Left hindlimb (tissue), 1 donor: ENCODE data around the gene KCNMB2.
"Not testable (repeated sequence)": the region's sequence is repeated elsewhere in the genome, so short reads cannot be mapped to it uniquely, and the experiment has no call there.

ENCODE experiments used
- DNase-seq: peaks from one replicate; pipeline ENCODE4 v3.0.0-alpha.2; 2018

KCNMB2 gene

DNA sequence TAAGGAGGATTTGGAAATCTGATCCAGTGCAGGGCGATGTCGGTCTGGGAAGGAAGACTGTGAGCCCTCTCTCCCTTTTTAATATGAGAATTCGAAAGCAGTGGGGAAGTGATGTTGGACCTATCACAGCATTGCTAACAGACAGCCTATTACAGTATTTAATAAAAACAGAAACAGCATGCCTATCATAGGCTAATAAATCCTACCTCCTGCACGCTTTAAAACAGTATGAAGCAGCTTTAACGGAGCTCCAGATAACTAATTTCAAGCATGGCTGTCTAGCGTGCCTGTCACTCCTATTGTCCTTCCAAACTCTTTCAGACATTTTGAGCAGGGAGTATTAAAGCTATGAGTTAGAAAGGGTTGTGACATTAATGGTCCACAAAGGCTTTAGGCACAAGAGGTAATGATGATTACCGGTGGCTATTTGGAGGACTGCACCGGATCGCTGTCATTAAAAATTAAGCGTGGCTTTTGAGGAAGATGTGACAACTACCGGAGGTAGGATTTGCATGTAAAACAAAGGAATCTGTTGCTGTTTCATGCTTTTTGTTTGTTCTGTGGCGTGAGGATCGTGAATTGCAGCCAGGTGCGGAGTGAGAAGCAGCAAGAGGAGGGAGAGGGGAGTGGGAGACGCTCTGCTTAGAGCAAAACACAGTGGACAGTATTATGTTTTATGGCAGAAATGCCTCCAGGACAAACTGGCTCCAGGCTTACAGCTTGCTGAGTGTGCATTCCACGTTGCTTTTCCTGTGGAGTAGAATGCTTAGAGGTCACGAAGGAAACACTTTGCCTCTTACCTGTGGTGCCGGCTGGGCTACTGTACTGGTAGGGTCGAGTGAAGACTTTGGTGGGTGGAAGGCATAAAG, at the start of gene KCNMB2:
Gene KCNMB2, plus strand, starts transcription at position 226 of the 869 bp plus-strand sequence.
- peak; percentile 38 for DNase-seq

DNA sequence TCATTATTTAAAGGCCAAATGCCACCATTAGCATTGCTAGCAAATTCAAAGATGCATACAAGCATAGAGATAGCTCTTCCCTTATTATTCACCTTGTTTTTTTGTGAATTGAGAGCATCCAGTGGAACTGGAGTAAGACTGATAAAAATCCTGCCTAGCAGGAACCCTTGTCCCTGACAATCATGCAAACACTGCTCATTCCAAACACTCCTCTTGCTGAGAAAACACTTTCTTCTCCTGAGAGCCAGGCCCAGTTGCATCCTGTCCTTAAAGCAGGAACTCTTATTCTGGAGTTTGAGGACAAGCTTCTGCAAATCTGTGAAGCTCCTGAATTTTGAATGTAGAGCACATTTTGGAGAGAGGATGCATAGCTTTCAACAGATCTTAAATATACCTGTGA, 49.3 kb upstream of the KCNMB2 start:
- DNase-seq: no peak

DNA sequence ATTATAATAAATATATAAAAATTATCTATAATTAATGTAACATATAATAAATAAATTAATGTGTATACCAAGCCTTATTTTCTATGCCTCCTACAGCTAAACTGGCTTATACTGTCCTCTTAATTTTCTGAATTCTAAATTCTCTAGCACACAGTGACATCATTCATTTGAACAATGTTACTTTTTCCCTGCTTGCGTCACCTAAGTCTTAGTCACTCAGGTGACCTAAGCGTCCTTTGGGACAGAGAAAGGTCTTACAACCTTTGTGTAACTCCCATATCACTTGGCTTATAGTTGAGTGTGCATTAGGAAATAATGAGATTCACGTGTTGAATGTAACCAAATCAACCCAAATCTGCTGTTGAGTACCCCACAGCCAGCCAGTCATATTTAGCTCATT, 48.5 kb upstream of the KCNMB2 start:
- no peak for DNase-seq

DNA sequence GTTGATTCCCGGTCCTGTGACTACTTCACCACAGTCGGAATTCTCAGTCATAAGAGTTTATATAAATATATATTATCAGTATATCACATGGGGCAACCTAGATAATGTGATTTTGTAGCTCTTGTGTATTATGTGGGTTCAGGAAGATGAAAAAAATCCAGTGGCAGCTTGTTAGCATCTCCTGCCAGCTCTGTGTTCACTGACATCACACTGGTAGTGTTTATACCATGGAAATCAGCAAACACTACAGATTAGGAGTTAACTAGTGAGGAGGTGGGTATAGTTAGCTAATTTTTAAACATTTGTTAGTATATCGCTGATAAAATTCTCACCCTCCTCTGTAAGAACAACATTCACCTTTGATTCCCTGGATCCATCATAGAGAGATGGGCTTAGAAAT, 44.5 kb upstream of the KCNMB2 start:
- no peak for DNase-seq

DNA sequence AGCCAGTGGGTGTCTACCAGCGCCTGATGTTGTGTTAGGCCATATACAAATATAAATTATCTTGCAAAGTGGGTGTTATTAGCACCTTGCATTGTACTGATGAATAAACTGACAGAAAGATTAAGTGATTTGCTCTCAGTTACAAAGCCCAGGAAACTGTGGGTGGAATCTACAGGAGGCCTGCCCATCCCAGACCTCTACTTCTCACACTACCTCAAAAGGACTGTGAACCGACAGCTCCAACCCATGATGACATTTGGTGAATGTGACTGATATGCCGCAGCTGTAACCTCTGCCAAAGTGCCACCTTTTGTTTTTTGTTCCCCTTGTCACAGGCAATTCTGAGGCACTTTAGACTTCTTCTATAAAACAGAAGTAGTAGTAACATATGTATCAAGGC, 43.7 kb upstream of the KCNMB2 start:
- no peak for DNase-seq

DNA sequence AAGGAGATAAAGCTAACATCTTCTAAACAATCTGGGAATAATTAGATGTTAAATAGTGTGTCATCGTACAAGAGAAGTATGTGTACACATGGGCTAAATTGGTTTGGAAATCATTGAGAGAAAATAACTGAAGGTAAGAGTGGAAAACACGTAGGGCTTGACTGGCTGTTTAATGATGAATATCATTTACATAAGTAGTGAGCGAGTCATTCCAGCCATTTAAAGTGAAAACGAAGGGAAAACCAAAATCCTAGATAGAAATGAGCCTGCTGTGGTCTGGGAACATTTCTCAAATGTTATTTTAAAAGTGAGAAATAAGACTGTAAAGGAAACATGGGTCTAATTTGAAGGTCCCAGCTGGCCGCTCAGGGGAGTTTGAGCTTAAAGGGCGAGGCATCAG, 41.9 kb upstream of the KCNMB2 start:
- DNase-seq: no peak

DNA sequence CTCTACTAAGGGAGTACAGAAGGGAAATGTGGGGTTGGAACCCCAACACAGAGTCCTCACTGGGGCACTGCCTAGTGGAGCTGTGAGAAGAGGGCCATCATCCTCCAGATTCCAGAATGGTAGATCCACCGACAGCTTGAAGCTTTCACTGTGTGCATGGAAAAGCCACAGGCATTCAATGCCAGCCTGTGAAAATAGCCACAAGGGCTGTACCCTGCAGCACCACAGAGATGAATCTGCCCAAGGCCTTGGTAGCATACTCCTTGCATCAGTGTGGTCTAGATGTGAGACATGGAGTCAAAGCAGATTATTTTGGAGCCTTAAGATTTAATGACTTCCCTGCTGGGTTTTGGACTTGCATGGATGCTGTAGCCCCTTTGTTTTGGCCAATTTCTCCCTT, 39.3 kb upstream of the KCNMB2 start:
- no peak for DNase-seq

DNA sequence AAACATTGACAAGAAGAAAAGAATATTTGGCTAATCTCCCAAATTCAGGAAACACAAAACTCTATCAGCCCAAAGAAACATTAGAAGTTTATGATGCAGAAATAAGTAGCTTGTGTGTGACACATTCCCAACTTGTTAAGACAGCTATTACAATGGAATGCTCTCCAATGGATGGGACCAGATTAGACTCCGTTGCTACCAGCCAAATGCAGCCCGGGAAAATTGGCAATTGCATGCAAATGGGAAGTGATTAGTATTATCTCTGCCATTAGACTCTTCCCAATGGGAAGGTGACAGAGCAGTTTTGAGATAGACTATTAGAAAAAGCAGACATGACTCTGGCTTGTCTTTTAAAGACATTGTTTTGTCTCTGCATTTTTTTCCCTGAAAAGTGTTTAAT, 37.4 kb upstream of the KCNMB2 start:
- DNase-seq: no peak

DNA sequence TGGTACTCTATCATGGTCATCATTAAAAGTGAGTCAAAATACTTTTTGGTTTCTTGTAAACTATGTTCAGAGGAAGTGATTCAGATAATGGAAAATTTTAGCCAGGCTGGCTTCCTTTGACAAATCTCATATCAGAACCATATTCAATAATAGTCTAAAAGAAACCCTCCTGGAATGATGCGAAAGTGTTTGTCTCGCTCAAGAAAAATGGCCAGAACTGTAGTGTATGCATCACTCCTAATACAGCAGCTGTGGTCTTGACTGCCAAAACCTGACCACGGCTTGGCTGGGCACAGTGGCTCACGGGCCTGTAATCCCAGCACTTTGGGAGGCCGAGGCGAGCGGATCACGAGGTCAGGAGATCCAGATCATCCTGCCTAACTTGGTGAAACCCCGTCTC, 35.6 kb upstream of the KCNMB2 start:
- DNase-seq: no peak

DNA sequence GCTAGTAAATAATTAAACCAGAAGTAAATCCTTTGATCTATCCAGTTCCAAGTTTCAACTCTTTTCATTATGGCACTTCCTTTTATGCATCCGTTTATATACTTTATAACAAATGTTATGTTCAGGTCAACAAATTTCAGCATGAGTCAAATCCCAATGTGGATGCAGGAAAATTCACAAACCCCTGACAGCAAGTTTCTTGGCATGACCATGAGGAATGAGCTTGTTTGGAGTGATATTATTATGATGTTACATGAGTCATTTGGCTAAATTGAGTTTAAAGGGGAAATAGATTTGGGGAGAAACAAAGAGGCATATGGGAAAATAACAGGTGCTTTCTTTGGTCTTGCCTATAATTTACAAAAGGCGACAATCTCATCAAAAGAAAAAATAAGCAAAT, 32.1 kb upstream of the KCNMB2 start:
- no peak for DNase-seq

DNA sequence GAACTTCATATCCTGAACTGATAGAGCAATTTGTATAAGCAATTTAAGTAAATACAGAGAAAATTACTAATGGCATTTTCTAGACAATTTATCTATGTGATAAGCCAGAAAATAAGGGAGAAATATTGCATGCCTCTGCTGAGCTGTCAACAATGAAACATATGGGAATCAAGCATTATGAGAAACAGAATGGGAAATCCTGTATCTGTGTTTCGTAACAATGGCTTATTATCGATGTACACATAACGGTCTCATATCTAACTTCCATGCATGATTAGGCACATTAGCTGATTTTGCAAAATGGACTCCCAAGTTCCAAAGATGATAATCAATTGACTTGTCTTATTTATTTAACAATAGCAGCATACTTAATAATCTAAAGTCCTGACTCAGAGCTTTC, 30.4 kb upstream of the KCNMB2 start:
- no peak for DNase-seq

DNA sequence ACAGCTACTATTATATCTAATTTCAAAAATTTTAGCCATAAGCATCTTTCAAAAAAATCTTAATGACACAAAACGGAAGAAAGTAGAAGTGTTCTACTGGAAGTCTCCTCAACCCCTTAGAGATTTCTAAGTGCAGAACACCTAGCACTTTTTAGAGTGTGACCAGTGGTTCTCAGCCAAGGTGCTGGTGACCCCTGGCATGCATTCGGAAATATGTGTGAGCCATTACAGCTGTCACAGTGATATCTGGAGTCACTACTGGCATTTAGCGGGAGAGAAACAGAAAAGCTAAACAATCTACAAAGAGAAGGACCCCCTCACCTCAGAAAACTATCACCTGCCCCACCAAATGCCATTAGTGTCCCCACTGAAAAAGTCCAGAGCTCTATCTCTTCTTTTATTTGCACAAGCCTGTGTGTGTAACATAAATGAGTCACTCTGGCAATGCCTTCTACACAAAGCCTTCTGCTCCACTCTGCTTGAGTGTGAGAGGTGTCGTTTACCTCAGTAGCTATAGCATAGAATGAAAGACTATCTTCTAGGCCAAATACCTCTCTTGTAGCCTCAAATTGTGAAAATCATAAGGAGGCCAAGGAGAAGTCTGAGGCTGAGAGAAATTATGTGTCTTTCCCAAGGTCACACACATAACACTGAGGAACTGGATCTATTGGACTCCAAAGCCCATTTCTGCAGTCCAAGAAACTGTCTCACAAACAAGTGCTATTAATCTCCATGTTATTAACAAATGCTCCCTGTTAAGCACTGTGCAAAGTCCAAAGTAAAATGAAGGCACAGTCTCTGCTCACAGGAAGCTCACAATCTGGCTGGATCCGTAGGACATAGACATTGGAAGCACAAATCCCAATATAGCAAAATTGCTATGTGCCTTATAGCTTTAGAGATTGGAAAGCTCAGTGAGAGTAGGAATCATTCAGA, 28.5 kb upstream of the KCNMB2 start:
- no peak for DNase-seq

DNA sequence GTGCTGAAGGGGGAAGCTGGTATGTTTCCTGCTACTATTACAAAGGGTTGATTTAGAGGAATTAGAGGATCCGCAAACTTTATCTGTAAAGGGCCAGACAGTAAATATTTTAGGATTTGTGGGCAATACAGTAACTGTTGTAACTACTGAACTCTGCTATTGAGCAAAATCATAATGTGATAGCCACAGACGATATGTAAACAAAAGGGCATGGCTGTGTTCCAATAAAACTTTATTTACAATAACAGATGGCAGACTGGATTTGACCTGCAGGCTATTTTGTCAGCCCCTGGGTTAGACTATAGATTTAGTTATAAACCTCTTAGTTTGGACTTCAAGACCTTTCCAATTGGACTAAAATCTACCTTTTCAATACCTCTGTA, 27.8 kb upstream of the KCNMB2 start:
- no peak for DNase-seq

DNA sequence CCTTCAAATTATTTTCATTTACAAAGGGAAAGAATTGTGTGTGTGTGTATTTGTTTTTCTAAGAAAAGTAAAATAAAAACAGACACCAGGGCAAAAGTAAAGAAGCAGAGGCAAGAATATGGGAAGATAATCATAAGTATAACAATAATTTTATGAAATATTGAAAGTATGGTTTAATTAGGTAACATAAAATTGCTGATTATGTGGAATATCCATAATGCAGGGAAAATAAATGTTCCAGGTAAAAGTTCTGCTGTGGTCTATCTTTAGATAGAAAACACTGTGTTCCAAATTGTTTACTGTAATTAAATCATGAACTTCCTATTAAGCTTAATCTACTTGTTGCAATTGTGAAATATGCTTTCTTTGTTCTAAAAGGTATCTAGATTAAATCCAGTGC, 25.7 kb upstream of the KCNMB2 start:
- no peak for DNase-seq

DNA sequence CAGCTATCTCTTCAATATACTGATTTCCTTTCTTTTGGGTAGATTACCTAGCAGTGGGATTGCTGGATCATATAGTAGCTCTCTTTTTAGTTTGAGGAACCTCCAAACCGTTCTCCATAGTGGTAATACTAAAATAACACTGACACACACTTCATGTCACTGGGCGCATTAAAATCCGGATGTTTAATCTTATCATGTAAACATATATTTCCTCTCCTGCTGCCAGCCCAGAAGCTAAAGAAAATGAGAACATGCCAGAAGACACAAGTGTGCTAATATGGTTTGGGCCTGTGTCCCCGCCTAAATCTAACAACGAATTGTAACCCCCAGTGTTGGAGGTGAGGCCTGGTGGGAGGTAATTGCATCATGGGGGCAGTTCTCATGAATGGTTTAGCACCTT, 23.6 kb upstream of the KCNMB2 start:
- no peak for DNase-seq

DNA sequence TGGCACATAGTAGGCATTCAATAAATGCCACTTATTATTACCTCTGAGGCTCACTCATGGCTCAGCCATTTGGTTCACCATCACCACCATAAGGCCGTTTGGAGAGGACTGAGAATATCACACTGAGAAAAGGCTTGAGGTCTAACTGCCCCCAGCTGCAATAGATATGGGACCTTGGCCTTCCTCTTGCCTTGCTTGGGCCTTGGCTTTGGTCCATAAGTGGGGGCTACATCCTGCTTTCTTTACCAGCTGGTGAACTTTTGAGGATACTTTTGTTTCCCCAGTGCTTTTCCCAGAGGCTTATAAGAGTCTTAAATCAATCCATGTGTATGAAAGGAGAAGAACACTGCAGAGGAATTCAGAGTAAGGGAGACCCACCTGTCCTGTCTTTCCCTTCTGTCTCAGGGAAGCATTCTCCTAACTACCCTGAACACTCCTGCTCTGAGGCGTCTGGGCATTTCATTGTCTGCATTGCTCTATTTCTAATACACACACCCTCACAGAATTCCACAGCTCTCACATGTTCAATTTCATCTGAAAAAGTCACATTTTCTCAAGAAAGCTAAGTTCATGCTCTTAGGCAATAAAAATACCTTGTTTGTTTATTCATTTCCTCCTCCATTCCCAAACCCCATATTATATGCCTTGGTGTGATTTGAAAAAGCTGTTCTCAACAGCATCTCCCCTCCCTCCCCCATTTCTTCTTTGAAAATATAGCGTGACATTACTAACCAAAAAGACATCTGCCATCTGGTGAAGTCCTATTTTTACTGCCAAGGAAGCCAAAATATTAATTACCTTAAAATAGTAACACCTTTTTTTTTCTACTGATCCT, 22.5 kb upstream of the KCNMB2 start:
- no peak for DNase-seq

DNA sequence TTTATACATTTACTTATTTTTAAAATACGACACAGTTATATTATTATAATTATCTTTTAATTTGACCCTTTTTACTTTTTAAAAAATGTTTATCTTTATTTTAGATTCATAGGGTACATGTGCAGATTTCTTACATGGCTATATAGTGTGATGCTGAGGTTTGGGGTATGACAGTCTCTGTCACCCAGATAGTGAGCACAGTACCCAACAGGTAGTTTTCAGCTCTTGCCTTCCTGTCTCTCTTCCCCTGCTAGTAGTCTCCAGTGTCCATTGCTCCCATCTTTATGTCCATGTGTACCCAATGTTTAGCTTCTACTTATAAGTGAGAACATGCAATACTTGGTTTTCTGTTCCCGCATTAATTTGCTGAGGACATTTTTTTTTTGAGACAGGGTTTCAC, 21.8 kb upstream of the KCNMB2 start:
- DNase-seq: no peak

DNA sequence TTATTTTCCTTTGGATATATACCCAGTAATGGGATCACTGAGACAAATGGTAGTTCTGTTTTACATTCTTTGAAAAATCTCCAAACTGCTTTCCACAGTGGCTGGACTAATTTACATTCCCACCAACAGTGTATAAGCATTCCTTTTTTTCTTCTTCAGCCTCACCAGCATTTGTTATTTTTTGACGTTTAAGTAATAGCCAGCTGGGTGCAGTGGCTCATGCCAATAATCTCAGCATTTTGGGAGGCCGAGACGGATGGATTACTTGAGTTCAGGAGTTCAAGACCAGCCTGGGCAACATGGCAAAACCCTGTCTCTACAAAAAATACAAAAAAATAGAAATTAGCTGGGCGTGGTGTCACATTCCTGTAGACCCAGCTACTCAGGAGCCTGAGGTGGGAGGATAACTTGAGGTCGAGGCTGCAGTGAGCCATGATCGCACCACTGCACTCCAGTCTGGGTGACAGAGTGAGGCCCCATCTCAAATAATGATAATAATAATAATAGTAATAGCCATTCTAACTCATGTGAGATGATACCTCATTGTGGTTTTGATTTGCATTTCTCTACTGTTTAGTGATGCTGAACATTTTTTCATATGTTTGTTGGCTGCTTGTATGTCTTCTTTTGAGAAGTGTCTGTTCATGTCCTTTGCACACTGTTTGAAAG, 21.0 kb upstream of the KCNMB2 start:
- DNase-seq: not testable (repeated sequence)

DNA sequence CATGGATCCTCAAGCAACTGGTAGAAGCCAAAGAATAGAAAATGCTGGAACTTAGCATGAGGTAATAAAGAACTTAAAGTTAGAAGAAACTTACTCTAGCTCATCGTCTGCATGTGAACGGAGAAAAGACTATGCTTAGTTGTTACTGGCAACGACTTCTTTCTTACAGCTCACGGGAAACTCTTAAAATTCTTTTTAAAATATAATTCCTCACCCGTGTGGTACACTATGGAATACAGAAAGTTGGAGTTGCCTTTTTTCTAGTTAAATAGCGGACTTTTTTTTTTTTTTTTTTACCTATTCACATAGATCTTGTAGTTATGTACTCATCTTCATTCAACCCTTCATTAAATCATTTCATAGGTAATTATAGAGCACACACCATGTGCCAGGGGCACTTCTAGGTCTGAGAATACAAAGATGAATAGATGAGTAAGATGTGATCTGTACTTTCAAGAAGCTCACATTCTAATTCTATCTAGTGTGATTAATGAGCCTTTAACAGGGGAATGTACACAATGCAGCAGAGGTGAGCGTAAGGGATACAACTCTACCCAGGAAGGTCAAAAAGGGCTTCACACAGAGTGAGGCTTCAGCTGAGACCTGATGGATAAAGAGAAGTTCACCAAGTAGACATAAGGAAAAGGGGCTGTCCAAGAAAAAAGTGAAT, 18.4 kb upstream of the KCNMB2 start:
- no peak for DNase-seq

DNA sequence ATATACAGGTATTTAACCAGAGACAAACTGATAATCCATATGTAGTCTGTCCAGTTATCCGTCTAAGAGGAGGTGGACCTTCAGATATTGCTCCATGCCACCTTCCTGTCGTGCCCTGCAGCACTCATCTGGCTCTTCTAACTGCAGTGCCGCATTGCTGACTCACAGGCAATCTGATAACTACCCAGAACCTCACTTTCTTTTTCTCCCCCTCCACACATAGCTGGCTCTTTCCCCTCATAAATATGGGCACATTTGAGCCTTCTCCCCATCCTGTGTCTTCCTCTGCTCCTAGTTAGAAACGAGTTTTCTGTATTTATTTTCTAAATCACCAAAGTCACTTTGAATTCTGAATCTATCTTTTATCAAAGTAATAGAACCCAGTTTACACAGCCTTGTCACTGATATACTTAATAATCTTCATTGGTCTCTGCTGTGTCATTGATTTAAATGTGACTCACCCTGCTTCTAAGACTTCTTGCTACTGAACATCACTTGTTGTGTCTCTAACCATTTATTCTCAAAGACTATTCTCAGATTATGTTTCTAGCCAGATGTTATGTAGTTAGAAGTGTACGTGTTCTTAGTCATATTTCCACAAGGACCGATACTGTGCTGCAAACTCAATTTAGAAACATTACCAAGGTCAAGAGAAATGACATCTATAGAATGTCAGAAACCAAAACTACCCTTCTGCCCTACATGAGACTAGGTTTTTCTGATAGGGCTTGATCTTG, 17.4 kb upstream of the KCNMB2 start:
- no peak for DNase-seq

DNA sequence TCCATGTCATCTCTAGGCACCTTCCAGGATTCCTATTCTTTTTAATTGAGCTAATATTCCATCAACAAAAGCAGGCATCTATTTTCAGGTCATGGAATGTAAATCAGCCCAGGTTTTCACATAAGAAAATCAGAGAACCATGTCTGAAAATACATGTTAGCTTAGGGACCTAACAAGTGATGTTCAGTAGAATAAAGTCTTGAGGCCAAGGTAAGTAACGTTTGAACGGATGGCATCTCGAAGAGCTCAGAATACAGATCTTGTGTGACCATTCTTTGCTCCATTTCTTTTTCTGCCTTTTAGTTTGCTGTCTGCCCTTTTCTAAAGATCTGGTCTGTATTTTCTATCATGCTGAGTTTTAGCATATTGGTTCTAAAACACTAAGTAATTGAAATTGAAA, 16.5 kb upstream of the KCNMB2 start:
- no peak for DNase-seq
